ENCODE measurements around the gene LRRC4.

The LRRC4 gene, protein sequence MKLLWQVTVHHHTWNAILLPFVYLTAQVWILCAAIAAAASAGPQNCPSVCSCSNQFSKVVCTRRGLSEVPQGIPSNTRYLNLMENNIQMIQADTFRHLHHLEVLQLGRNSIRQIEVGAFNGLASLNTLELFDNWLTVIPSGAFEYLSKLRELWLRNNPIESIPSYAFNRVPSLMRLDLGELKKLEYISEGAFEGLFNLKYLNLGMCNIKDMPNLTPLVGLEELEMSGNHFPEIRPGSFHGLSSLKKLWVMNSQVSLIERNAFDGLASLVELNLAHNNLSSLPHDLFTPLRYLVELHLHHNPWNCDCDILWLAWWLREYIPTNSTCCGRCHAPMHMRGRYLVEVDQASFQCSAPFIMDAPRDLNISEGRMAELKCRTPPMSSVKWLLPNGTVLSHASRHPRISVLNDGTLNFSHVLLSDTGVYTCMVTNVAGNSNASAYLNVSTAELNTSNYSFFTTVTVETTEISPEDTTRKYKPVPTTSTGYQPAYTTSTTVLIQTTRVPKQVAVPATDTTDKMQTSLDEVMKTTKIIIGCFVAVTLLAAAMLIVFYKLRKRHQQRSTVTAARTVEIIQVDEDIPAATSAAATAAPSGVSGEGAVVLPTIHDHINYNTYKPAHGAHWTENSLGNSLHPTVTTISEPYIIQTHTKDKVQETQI

DNA sequence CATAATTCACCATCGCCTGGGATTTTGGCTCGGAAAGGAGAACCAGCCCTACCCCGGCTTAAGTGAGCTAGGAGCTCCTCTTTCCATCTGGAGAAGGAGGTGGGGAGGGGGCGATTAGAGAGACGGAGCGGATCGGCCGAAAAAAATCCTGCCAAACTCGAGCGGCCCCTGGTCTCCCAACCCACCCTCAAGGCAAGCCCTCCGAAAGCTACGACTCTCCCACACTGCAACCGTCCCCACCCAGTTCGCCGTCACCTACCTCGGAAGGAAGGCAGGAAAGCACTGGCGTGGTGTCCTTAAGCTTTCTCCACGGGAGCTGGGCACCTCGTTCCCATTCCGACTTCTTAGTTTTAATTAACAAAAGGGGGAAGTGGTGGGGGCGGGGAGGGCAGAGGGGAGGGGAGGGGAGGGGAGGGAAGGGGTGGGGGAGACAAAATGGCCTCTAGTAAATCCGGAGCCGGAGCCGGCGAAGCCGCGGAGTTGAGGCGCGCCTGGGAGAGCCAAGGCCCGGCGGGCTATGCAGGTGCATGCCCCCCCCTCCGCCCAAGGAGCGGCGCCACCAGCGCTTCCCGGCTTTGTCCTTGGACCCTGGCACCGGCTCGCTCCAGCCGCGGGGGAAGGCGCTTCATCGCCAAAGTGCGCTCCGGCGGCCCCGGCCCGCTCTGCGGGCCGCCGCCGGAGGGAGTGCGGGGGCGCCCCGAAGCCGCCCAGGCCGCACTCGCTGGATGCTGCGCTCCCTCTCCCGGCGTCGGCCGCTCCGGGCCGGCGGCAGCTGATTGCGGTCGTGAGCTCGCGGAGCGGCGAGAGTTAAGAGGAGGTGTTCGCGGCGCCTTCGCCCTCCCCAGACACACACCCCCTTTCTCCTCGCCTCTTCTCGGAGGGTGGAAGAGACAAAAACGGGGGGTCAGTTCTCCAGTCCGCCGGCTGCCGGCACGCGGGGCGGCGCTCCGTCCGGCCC lies at the start of gene LRRC4:
Gene LRRC4 (minus strand): TSS at position 784 of the 958 bp plus-strand sequence. CDS start 797 bp downstream, outside the sequence.
- DNase-seq (ENCODE audit: low read depth in 2 of 2), result peak in 1 of 2 donors; percentile 20

DNA sequence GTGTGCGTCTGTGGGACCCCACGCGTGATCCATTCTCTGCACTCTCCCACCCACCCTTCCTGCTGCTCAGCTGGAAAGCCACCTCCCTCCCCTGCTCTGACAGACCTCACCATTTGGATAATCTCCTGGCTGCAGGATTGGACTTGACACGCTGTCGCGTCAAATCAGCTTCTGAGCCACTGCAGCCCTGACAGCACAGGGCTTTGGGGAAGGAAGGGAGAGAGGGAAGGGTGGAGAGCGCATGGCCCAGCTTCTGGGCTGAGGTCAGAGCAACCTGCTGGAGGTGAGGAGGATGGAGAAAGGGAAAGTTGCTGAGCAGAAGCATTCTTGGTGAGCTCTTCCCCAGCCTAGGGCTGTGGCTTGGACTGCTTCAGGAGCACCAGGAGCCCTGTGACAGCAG lies 48.9 kb upstream of the LRRC4 start:
- DNase-seq (ENCODE audit: low read depth in 2 of 2), result no peak

DNA sequence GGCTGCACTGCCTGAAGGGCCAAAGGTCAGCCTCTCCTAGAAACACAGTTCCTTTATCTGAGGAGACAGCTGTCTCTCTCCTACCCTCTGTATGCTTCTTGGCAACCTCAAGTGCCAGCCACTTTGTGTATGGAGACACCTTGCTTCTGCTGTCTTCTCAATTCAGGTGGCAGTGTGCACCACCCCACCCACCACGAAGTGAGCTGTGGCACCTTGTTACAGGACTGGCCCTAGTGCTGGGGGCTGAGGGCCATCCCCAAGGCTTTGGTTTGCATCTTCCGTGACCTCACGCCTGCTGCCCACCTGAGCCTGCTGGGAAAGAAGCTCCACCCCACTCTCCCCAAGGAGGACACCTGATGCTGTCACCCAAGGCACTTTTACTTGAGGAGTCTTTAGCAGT lies 47.1 kb upstream of the LRRC4 start:
- DNase-seq (ENCODE audit: low read depth in 2 of 2), result no peak

DNA sequence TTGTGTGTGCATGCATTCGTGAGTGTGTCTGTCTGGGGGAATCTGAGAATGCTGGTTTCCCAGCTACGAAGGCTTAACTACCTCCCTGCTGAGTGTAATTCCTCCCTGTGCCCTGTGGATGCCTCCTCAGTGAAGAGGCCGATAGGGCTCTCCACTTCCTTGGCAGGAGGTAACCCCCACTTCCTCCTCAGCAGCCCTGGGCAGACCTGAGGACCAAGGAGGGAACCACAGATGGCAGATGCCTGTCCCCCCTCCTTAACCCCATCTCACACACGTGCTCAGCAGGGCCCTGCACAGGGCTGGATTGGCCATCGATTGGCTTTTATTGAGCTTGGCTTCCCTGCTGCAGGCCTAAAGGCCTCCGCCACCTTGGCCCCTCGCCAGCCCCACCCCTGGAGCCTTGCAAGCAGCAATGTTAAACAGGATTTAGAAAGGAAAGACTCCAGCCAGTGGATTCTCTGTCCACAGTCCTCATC lies 45.6 kb upstream of the LRRC4 start:
- no peak for DNase-seq (ENCODE audit: low read depth in 2 of 2)

DNA sequence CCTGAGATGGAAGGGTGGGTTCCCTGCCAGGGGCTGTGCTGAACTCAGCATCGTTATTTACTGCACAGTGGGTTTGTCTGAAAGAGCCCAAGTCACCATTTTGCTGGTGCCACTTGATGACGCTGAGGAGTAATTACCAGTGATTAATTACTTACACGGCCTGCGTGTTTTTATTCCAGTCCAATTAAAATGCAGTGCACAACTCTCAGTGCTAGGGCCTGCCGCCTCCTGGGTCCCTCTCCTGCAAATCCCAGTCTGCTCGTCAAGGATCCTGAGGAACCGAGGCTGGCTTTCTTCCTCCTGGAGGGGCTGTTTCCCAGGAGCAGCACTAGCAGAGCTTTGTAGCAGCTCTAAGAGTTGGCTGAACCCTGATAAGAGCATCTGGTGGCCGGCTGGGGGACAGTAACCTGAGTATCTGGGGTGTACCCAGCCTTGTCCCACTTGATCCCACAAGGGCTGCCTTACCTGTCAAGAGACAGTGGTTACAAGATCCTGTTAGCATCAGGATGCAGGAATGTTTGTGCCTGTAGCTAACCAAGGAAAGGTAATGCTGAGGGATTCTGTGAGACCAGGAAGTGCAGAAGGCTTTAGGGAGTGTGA lies 45.1 kb upstream of the LRRC4 start:
- DNase-seq (ENCODE audit: low read depth in 2 of 2), result no peak

DNA sequence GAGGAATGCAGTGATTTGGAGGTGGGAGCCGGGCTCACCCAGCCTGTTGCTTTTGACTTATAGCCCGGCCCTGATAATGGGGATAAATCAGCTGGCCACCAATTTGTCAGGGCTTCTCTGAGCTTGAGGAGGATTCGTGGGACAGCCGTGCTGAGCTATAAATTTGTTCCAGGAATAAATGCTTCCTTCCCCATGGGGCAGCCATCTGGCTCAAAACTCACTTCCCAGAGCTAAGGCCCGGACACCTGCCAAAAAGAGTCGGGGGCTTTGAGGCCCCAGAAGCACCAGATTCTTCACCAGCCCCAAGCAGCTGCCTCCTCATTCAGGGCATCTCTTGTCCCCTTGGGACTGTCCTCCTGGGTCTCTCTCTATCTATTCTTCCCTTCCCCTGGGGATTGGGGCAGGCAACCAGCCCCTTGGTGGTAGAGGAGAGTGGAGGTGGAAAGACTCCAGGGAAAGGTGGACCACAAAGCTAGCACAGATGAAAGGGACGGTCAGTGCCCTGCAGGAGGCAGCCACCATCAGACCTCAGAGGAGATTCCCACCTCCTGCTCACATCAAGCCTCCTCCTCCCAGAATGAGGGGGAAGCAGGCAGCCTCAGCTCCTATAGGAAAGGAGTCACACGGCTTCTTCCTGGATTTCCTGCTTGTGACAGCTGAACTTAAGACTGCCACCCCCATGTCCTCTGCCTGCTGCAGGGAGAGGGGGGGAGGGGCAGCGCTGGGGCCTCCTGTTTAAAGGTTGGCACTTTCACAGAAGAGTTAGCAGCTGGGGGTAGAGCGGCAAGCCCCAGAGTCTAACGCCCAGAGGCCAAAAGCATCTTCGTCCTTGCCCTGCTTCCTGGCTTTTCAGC lies 44.2 kb upstream of the LRRC4 start:
- DNase-seq (ENCODE audit: low read depth in 2 of 2), result no peak

DNA sequence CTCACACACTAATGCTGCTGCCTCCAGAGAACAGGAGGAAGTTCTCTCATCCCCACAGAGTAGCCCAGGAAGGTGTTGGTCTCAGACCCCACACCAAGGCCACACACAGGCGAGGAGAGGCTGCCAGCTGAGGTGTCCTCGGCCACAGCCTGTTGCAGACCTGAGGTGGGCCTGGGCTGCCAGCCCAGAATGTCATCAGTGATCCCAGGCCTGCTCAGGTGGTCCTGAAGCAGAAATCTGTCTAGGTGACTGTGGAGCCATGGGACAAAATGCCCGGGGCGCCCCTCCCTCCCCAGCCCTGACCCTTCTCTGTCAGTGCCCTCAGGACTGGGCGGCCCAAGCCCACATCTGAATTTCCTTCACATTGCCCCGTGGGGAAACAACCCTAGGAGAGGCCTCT lies 43.5 kb upstream of the LRRC4 start:
- DNase-seq (ENCODE audit: low read depth in 2 of 2), result no peak

DNA sequence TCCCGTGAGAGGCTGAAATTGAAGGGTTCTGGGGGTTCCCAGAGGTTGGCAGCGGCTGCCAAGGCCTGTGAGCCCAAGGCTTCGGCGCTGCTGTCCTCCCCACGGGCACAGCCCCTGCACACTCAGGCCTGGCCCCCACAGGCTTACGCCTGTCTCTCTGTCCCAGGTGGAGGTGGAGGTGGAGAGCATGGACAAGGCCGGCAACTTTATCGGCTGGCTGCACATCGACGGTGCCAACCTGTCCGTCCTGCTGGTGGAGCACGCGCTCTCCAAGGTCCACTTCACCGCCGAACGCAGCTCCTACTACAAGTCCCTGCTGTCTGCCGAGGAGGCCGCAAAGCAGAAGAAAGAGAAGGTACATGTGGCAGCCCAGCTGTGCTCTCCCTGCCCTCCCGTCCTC lies 43.1 kb upstream of the LRRC4 start:
- no peak for DNase-seq (ENCODE audit: low read depth in 2 of 2)

DNA sequence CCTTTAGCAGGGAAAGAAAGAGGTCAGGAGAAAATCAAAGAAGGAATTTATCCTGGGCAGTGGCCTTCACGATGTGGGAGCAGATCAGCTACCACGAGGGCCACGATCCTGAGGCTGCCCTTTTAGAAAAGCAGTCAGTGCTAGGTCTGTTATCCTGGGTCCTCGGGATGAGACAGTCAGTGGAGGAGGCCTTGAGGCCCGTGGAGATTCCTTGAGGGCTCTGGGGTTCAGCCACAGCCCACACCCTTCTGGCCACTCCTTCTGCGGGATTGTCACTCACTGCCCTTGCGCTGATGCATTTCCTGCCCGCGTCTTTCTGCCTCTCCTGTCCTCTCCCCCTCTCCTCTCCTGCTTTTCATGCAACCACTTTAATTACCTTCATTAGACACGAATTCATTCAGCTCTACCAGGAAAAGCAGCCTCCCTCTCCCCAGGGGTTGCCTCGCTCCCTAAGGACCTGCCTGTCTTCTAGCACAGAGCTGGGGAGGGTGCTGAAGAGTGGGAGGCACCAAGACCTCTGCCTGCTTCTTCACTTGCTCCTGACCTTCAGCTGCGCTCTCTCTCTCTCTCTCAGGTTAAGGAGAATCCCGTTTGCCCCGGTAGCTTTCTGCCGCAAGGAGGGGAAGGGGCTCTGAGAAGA lies 42.6 kb upstream of the LRRC4 start:
- no peak for DNase-seq (ENCODE audit: low read depth in 2 of 2)

DNA sequence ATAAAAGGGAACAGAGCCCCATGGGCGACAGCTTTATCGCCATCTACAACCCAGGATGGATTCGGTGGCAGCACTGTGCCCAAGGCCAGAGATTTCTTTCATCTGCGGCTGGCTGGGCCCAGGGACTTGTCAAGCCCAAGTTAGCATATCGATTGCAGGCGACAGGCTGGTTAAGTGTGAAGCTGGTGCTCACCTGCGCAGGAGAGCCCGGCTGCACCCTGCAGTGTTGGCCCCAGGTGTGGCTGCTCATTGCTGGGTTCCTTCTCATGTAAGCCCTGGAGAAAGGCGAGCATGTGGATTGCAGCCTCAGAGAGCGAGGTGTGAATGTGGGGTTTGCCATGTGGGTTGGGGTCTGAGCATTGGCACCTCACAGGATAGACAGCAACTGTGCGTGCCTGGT lies 40.6 kb upstream of the LRRC4 start:
- no peak for DNase-seq (ENCODE audit: low read depth in 2 of 2)

DNA sequence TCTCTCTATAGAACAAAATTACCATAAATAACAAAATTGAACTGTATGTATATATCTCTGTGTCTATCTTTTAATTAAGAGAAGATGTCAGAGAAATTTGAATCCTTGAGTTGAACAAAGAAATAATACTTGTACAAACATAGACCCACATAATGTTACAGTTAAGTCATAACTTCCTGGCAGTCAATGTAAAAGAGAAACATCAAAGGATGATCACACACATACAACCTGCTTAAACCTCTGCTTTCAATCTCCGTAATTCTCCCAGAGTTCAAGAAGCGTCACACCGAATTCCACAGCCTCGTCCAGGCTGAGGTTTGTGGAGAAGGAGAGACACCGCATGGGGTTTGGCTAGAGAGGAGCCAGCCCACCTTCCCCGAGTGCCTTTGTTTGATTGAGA lies 40.1 kb upstream of the LRRC4 start:
- DNase-seq (ENCODE audit: low read depth in 2 of 2), result no peak

DNA sequence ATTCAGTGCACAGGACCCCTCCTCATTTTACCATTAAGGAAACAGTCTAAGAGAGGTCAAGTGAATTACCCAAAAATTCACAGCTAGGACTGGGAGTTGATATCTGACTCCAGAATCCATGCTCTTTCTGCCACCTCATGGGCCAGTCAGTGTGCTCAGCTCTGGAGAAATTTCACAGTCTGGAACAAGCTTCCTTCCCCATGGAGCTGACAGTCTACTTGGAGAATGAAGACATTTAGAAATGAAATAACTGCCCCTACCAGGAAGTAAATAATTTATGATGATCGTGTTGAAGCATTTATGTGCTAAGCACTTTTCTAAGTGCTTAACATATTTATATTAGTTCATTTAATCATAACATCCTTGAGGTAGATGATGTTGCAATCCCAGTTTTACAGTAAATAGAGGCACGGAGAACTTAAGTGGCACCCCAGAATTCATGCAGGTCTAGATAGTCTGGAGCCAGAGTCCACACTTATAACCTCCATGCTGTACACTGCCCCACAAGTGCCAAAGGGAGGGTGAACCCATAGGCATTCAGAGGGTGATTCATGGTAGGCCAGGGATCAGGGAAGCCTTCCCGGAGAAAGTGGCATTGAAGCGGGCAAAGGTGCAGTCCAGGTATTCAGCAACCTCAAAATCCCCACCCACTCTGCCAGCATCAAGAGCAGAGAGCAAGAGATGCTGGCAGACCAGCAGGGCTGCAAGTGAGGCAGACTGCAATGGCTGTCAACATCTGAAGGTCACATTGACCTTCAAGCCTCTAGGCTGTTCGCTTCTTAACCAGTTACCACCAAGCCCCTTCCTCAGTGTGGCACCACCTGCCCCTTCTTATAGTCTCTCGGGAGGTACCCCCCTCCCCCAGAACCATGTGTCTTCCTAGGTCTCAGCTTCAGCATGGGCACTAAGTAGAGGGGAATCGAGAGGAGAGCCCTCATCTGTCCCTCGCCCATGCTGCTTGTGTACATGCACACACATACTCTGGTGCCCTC lies 38.4 kb upstream of the LRRC4 start:
- DNase-seq (ENCODE audit: low read depth in 2 of 2), result no peak

DNA sequence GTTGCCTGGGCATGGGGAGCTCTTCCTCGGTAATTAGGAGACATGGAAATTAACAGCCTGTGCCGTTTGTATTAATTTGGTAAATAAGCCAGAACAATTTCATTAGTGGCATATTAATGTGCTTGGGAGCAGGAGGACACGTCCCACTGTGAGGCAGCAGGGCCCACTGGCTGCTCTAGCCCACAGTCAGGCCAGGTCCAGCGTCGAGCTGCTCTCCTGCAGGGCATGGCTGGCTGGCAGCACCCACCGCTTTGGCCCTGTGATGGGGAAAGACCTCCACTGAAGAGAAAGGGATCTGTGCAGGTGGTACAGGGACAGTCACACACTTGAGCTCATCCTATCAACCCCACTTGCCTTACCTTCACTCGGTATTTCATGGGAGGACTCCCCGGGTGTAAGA lies 37.5 kb upstream of the LRRC4 start:
- DNase-seq (ENCODE audit: low read depth in 2 of 2), result no peak

DNA sequence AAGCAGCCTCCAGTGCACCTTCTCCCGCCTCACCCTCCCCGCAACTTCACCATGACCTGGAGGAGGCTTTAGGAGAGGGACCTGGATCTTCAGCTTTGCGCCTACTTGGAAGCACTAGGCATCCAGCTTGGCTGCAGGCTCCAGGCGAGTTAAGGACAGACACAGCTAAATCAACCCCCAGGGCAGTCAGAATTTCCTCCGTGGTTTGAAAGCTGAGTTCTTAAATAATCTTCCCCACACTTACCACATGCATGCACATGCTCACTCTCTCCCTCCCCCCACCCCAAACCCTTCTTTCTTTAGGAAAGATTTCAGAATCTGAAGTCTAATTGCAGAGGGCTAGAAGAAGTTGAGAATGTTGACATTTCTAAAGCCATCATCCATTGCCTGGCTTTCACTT lies 36.7 kb upstream of the LRRC4 start:
- no peak for DNase-seq (ENCODE audit: low read depth in 2 of 2)

DNA sequence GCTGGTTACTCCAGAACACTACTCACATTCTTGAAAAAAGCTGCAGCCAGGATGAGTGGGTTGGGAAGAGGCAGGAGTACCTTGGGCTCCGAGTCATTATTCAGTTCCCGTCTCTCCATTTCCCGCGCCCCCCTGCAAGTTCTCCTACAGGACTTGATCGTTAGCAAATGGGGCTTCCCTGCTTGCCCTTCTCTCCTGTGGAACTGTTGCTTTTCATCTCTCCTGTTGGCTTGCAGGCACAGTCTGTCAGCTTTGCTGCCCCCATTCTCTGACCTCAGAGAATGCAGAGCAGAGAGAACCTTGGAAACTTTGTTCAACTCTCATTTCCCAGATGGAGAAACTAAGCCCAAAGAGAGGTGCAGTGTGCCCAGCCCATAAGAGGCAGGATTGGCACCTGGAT lies 35.6 kb upstream of the LRRC4 start:
- DNase-seq (ENCODE audit: low read depth in 2 of 2), result no peak

DNA sequence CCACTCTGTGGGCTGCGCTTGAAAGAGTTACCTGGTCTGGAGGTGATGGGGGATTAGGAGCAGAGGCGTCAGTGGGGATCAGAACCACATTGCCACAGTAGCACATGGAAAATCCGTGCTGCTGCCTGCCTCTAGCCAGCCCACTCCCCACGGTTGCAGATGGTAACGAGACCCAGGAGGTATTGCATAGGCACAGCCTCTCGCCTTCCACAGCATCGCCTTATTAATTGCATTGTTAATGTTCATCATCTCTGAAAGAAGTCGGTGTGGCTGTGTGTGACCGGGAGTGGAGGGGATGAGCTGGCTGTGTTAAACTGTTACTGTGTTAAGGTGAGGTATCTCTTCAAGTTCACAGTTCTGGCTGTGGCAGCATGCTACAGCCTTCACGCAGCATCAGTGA lies 35.2 kb upstream of the LRRC4 start:
- DNase-seq (ENCODE audit: low read depth in 2 of 2), result no peak

DNA sequence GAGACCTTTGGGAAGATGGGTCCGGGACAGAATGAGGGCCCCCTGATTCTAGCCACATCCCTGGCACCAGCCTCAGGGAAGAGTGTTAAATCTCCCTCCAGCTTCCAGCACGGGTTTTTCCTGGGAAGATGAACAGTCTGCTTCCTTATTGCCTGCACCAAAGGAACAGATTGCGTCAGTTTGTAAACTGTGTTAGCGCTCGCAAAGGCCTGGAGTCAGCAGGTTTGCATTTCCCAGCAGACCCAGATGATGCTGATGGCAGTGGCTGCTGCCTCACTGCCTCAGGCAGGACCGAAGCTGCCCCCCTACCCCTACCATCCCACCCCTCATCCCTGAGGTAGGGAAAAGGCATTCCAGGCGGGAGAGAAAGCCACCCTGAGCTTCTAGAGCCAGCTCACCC lies 34.6 kb upstream of the LRRC4 start:
- no peak for DNase-seq (ENCODE audit: low read depth in 2 of 2)

DNA sequence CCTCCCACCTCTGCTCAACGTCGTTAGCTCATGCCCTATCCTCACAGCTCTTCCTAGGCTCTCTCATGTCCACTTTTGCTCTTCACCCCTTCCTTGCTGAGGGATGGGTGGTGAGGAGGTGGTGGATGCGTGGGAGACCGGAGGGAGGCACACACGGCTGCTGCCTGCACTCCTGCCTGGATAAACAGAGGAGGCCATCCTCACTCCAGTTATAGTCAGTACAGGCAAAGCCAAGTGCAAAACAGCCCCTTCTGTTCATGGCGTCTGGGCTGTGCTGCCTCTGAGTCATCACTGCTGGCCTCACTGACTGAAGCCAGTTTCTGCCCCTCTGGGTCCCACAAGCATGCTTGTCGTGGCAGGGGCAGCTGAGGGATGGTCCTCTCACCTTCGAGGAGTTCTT lies 31.9 kb upstream of the LRRC4 start:
- DNase-seq (ENCODE audit: low read depth in 2 of 2), result no peak

DNA sequence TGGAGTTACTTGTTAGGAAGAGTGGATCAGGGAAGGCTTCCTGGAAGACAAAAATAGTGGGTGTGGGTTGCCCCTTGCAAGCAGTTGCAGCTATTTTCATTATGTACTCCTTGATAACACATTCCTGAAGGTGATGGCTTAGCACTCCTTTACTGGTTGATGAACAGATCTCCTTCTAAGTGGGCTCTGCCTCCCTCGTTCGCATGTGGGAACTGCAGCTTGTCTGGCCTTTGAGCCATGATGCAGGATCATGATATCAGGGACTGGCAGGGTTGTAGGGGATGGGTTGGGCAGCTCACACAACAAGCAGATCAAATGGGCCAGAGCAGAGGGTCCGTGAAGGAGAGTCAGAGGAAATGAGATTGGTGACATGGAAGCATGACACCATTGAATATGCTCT lies 28.8 kb upstream of the LRRC4 start:
- no peak for DNase-seq (ENCODE audit: low read depth in 2 of 2)
